OCI-LY3 (cell line): ENCODE data around the gene PIAS4.

Experiments
- CTCF ChIP-seq: fragments of 200-600, 300-600 bp; sonication (generic); IDR thresholded peaks from 2 replicates; pipeline ENCODE4 v1.5.1; 2014; ENCODE audit warnings: antibody characterized with exemption, low read length, low read depth
- EZH2phosphoT487 ChIP-seq: fragments of 200-600 bp; shearing (Covaris generic); IDR thresholded peaks from 2 replicates; pipeline ENCODE4 v1.6.1; 2018; ENCODE audit warnings: antibody characterized with exemption, mixed run types, low read depth

- no peak for TF ChIP-seq CTCF
- no peak for TF ChIP-seq EZH2phosphoT487
Measured at GRCh38 chr19:3982701-3983541, 24.6 kb upstream of the PIAS4 start.
